Posterior vena cava (tissue), 2 donors: ENCODE data around the gene DCBLD2. TPM values are rescaled to one million over a fixed set of nuclear protein-coding genes. Genes with fewer than 3 reads are reported as not detected.

Source experiments
- DNase-seq: peaks from one replicate; pipeline ENCODE4 v3.0.0-alpha.2; 2020; ENCODE audit warnings: low spot score
- intact Hi-C, 2 donors: fragments of 100-400 bp; cut with DNase I; formaldehyde crosslinking; loops; one replicate each; pipeline versions ENCODE4 v1.14.1 to v1.14.2; 2022 to 2023
- total RNA-seq, 2 donors: library from RNA; stranded (reverse); fragmentation: NEBNext Ultra II Directional; extraction: Animal tissue kit (Norgen Biotek cat#: 25700); gene quantifications; one replicate each; pipeline ENCODE4 v1.2.1, GENCODE V29; 2021
- donor health status: DM: yes; HTN: yes; CAD: no.
- donor health status: DM: yes; HTN: yes; CAD: no.

The DCBLD2 gene
- total RNA-seq, 2 donors from 2014 or later: 27.9 to 28.8 TPM

DNA sequence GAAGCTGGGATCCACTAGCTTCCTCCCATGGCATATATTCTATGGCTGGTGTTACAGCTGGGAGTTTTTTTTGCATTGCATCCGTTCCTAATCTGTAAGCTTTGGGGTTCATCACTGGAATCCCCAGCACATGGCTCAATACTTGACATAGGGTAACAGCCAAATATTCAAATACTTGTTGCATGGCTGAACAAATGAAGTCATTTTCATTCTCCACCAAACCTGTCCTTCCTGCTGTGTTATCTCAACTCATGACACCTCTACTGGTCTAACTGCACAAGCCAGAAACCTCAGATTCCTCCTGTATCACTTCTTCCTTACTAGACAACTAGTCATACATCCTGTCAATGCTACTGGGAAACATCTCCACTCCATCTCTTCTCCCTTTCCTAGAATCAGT lies 95.0 kb downstream of the DCBLD2 start:
- intact Hi-C loops: no loop called here
- no peak for DNase-seq

DNA sequence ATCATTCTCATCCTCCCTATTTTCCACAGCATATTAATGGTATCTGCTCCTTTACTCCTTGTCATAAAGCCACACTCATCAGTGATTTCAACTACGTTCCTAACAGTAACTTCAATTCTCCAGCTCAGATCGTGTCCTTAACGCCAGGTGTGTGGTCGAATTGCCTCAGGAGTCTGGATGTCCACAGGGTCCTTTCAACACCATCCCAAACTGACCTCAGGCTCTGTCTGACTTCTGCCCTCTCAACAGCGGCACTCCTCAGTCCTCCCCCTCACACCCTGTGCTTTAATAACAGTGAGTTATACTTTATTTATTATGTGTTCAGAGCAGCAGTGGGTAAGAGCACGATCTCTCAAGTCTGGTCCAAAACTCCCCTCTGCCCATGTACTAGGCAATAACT lies 95.9 kb downstream of the DCBLD2 start:
- intact Hi-C loops: no loop called here

DNA sequence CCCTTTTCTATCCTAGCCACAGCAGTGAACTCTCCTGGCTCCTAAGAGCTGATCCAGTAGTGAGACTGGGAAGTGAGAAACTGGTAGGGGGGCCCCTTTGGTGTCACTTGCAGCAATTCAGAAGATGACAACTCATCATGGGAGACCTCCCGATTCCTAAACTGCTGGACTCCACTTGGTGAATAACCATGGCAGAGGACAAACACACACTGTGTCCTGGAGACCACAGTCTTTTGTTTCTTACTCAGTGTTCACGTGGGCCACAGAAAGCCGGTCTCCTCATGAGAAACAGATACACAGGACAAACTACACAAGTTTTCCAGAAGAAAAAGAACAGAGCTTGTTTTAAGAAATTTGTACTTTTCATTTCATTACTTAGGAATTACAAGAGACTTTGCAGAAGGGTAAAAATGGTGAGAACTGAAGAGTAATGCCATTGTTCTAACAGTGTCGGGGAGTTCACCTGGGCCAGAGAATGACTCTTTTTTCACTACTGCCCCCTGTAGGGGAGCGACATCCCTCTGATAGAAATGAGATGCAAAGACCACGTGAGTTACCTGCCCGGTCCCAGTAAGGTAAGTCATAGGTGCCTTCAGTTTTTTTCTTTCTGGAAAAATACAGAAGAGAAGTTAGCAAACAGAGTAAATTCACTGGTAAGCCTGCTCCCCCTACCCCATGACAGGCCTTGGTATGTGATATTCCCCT lies 100.3 kb downstream of the DCBLD2 start:
- intact Hi-C loops: no loop called here
- no peak for DNase-seq

More for the DNA sequence above, 95.9 kb downstream of the DCBLD2 start:
- no peak for DNase-seq

DNA sequence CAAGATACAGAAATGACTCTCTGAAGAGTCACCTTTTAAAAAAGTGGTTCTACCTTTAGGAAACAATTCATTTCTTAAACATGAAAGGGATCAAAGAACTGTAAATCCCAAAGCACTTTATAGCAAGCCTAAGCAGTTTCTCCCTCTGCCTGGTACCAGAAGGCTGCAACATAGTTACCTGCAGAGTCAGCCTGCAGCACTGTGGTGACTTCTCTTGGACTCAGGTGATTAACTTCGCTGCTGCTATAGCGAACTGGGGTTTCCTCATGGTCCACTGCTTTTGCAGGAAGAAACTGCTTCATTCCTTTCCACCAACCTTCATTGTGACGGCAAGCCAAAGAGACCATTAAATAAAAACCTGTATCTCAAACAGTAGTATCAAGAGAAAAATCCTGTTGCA lies 101.1 kb downstream of the DCBLD2 start:
- intact Hi-C loops: no loop called here
- DNase-seq: no peak

DNA sequence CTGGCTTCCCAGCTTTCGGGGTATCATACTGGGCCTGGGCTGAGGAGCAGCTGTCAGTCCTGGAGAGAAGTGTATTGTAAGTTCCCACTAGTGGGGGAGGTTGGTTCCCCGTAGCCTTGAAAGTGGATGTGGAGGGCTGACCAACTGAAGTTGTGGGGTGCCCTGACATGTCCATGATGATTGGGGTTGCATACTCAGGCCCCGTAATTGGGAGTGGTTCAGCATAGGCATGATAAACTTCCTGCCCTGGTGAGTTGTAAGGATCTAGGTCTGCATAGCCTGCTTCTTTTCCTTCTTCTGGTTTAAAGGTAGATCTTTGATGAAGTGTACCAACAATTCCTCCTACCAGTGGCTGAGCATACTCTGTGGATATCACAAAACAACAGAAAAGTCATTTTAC lies 102.0 kb downstream of the DCBLD2 start:
- intact Hi-C loops: loop anchor here in 1 of 2 donors (10.0 kb wide), 1 partner anchor 205 kb away; the partner anchor contains the start of gene CPOX
- no peak for DNase-seq

DNA sequence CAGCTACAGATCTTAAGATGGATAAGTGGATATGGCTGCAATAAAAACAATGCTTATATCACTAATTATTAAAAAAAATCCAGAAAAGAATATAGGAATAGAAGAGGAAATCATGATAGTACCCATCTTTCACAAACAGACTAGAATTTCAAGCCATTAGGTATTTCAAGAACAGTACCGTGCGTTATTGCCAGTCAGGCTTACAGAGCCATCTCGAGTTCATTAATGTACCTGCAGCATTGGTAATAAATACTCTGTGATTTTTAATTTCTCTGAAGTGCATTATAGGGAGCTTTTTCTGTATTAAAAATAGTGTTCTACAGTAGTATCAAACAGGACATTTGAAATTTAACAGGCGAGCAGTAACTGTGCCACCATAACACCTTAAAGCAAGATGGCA lies 102.7 kb downstream of the DCBLD2 start:
- DNase-seq: no peak
- intact Hi-C loops: loop anchor here in 1 of 2 donors (10.0 kb wide), 1 partner anchor 204 kb away; the partner anchor contains the start of gene CPOX

DNA sequence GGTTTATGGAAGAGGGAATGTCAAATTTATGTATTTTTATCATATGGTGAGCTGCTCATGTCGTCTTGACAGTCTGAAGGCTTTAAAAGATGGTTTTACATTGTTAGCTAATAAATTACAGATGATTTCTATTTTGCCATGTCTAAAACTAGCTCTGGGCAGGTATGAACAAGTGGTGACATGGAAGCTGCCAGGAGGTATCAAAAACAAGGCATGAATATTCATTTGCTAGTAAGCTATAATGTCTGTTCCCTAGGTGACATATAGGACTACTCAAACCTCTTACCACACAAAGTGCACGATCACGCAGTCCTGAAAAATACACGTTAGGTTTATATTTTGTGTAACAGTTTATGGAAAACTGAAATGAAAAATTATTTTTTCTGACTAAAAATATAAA lies 103.6 kb downstream of the DCBLD2 start:
- no peak for DNase-seq
- intact Hi-C loops: loop anchor here in 1 of 2 donors (10.0 kb wide), 1 partner anchor 203 kb away; the partner anchor contains the start of gene CPOX

DNA sequence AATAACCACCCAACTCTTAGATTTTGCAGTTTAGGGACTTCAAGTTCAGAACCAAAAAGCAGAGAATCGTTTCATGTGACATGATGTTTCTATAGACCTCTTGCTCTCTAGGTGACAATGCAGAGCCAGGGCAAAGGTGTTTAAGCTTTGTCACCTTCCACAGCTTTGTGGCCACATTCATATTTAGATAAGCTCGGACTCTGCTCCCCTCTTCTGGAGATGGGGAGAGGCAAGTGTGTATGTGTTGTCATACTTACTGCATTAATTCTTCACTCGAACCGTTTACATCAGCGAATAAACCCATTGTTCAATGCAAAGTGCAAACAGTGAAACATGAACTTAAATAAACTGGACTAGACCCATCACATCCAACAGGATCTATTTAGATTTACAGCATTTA lies 105.2 kb downstream of the DCBLD2 start:
- intact Hi-C loops: loop anchor here in 1 of 2 donors (10.0 kb wide), 1 partner anchor 202 kb away; the partner anchor contains the start of gene CPOX
- no peak for DNase-seq

DNA sequence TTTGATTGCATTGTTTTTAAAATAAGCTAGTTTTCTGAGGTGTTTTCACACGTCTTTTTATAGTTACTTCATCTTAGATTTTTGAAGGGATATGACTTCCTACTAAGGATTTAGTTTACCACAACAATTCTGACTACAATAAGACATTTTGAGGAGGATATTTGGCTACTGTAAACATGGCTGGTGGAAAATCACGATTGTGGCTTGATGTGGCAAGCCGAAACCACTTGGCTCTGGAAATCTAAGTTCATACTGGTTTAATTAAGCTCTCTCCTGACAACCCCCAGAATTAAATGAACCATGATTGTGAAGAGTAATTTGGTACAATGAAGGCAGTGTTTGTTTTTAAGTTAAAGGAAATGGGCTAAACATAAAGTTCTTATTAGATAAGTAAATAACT lies 107.5 kb downstream of the DCBLD2 start:
- no peak for DNase-seq
- intact Hi-C loops: loop anchor here in 1 of 2 donors (10.0 kb wide), 1 partner anchor 199 kb away; the partner anchor contains the start of gene CPOX

DNA sequence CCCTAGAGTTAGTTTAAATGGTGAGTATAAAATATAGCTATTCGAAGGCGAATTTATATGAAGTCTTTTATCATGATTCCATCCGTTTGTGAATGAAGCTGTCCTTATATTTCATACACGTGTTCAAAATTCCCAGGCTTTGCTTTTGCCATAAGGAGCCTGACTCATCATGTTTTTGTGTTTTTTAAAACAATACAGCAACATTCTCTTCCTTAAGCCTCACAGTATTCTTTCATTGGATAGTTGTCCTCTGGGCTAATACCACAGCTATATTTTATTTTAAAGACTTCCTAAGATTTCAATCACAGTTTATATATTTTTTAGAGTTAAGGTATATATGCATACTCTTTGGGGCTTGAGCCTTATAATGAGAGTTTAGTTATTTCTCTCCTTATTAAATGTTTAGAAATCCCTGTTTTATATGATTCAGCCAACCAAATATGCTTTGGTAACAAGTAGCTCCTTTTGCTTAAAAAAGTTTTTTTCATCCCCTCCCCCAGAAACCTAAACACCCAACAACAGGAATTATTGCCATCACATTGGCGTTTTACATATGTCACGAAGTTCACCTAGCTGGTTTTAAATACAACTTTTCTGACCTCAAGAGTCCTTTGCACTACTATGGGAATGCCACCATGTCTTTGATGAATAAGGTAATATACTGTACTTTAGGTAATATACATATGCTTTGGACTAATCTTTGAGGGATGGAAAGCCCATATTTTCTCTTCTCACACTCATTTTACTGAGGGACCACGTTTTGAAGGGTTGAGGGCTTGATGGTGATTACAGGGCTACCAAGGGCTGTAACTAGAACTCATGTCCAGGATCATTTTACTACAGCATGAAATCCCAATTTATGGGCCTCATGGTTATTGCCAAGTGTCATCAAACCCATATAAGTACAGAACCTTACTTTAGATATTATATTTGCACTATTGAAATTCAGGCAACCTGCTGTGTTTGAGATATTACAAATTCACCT lies 109.9 kb downstream of the DCBLD2 start:
- intact Hi-C loops: loop anchor here in 1 of 2 donors (10.0 kb wide), 1 partner anchor 197 kb away; the partner anchor contains the start of gene CPOX
- DNase-seq: no peak

DNA sequence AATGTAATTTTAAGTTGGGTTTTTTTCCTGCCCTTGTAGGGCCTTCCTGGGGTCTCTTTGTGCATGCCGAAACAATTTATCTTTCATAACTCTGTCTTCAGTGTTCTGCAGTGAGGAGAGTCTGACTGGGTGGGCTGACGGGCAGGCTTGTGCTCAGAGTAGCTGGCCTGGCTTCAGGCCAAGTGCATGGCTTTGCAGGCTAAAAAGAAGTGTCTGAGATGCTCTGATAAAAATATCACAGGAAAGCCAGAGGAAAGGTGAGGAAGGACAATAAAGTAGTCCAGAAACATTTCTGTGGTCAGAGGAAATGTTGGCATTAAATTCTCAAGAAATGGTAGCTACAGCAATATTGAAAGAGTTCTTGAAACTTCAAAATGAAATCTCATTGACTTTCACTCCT lies 112.8 kb downstream of the DCBLD2 start:
- intact Hi-C loops: no loop called here
- no peak for DNase-seq

DNA sequence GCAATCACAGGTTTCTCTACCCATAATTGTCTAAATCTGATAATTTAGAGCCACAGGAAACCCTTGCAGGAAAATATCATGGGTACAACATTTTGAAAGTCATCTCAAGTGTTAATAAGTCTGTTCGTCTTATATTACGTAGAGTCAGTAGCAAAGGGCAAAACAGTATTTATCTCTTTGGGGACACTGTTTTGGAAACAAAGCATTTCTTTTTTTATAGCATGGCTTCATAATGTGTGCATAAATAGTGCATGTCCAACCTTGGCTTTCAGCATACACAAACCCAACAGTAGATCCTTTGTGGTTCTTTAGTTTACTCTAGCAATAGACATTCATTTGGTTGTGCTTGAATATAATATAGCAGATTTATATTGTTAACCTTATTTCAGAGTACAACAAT lies 114.3 kb downstream of the DCBLD2 start:
- no peak for DNase-seq
- intact Hi-C loops: no loop called here

DNA sequence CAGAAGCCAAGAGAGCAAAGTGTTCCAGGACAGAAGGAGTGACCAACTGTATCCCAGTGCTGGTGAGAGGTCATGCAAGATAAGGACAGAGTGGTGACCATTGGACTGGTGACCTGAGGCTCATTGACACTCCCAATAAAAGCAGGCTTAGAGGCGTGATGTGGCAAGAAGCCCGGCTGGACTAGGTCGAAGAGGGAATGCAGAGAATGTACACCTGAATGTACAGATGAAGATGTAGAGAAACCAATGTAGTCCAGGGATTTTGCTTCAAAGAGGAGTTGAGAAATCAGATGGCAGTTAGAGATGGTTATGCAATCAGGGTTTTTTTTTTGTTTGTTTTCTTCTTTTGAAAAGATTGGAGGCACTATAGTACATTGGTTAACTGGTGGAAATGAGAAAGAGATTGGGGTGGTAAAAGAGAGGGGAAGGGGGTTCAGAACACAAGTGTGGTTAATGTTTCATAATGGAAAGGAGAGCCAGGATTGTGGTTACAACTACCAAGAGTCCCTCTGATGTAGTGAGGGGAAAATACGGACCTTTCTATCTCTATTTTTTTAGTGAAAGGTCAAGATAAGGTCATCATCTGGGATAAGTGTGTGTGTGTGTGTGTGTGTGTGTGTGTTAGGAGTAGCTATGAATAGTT lies 115.0 kb downstream of the DCBLD2 start:
- intact Hi-C loops: no loop called here
- no peak for DNase-seq

DNA sequence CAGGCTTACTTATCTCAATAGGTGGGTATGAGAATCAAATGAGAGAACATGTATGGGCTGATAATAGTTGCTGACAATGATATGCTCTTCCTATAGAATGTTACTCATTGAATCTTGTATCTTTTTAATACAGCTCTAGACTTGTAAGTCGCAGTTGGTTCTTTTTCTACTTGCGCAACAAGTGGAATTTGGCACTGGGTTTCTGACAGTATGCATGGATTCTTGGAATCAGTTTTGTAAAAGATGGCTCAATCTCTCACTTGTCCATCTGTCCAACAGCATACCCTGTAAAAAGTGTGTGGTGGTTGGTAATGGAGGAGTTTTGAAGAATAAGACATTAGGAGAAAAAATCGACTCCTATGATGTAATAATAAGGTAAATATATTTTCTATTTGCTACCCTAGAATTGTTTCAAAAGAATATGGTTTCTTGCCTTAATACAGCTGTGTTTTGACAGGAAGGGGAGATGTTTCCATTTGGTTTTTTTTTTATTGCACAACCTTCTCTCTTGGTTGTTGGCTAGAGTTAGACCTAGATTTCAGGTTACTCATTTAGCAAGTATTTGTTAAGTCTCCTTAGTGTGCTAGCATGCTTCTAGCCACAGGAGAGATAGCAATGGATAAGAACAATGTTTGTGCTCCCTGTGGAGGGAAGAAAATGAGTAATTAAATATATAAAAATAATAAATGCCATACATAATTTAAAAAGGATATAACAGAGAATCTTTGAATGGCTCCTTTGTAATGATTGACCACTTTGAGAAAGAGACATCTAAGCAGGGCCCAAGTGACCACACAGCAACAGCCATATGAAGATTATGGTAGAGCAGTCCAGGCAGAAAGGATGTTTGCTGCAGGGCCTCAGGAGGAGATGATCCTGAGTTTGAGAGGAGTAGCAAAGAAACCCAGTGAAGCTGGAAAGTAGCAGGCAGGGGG lies 116.6 kb downstream of the DCBLD2 start:
- no peak for DNase-seq
- intact Hi-C loops: no loop called here

DNA sequence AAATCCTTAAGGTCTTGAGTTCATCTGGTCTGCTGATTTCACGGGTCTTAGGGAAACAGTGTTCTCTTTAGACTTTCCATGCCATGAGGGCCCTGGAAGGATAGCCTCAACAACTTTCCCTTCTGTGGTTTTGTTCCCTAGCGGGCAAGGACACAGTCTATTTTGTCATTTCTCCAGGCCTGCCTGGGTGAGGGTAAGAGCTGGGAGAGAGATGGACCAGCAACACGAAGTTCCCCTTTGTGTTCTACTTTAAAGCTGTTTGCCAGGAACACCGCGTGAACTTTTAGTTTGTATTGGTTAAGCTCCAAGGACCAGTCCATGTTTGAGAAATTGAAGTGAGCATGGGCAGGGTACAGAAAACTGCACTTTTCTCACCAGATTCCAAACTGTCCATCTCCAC lies 117.5 kb downstream of the DCBLD2 start:
- no peak for DNase-seq
- intact Hi-C loops: no loop called here

DNA sequence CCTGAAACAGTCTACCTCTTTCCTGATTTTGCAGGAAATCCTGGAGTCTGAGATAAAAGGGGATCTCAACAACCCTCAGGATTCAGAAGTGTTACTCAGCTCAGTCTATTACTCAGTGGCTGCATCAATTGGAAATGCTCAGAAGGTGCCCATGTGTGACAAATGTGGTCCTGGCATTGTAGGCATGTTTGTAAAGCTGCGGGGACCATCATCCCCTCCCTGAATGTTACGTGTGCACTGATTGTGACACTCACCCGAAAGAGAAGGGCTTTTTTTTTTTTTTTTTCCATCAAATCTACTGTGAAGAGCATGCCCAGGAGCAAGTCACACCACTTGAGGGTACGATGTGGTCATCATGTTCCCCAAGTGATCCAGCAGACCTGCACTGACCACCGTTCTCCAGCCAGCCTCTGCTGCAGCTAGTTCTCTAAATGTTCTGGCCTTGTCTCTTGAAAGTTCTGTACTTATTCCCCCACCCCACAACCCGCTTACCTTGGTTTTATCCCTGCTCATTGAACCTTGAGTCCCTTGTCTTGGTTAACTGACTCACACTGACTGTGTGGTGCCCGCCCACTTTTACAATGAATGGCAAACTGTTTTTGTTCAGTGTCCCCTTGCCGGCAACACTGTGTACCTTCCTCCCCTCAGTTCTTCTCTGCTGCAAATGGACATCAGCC lies 118.5 kb downstream of the DCBLD2 start:
- DNase-seq: no peak
- intact Hi-C loops: no loop called here

DNA sequence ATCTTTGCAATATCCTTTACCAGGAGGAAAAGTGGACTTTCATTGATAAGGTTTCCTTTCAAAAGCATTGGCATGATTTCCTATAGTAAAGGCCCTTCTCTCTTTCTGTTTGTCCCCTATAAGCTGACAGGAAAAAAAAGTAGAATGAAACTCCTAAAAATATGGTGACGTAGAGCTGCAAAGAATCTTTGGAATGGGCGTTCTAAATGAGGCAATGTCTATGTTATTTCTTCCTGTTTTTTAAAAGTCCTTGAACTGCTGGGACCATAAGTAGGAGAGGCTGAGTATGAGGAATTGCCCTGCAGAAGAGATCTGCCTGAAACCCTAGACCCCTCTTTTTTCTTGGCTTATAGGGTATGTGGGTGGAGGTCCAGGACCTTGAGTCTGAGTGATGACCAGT lies 121.2 kb downstream of the DCBLD2 start:
- DNase-seq: no peak
- intact Hi-C loops: no loop called here
